Neural progenitor cell (in vitro differentiated cells): Measurements from ENCODE around the gene HIGD2A. TPM values are rescaled to one million over a fixed set of nuclear protein-coding genes. Genes with fewer than 3 reads are reported as not detected.
A peak's percentile ranks its signal among the peaks of the same experiment; 100 is the strongest.

ENCODE experiments used
- DNase-seq: peaks from one replicate; pipeline ENCODE4 v3.0.0-alpha.2; 2016; ENCODE audit warnings: low spot score
- H2AFZ ChIP-seq: fragments of 200-600 bp; sonication (generic); replicated peaks from 2 replicates; pipeline ENCODE4 v1.6.1; 2016; ENCODE audit warnings: antibody characterized with exemption
- H3F3A ChIP-seq: fragments of 200-600 bp; sonication (generic); 2 replicates; pipeline ENCODE4 v1.6.1; 2016; ENCODE audit warnings: antibody characterized with exemption, low read depth
- H3K27ac ChIP-seq: fragments of 200-600 bp; sonication (generic); 2 replicates; pipeline ENCODE4 v1.5.1; 2016; ENCODE audit warnings: mild to moderate bottlenecking
- H3K27me3 ChIP-seq: fragments of 200-600 bp; sonication (generic); 2 replicates; pipeline ENCODE4 v1.6.1; 2016; ENCODE audit warnings: mild to moderate bottlenecking, moderate library complexity
- H3K36me3 ChIP-seq: fragments of 200-600 bp; sonication (generic); 2 replicates; pipeline ENCODE4 v1.5.1; 2016
- H3K4me1 ChIP-seq: fragments of 200-600 bp; sonication (generic); 2 replicates; pipeline ENCODE4 v1.6.1; 2016; ENCODE audit warnings: mixed run types
- H3K4me2 ChIP-seq: fragments of 200-600 bp; sonication (generic); 2 replicates; pipeline ENCODE4 v1.6.1; 2016
- H3K4me3 ChIP-seq: fragments of 200-600 bp; sonication (generic); 2 replicates; pipeline ENCODE4 v1.5.1; 2016
- H3K79me2 ChIP-seq: fragments of 200-600 bp; sonication (generic); 2 replicates; pipeline ENCODE4 v1.6.1; 2016; ENCODE audit warnings: low read depth
- H3K9ac ChIP-seq: fragments of 200-600 bp; sonication (generic); 2 replicates; pipeline ENCODE4 v1.6.1; 2016
- H3K9me3 ChIP-seq: fragments of 200-600 bp; sonication (generic); 2 replicates; pipeline ENCODE4 v1.5.1; 2016; ENCODE audit warnings: low read depth
- H4K20me1 ChIP-seq: fragments of 200-600 bp; sonication (generic); 2 replicates; pipeline ENCODE4 v1.6.1; 2016; ENCODE audit warnings: low read depth
- H3K27ac Mint-ChIP-seq: 3 replicates; pipeline ENCODE4 v1.8.0; 2021; ENCODE audit warnings: mixed read lengths
- H3K27me3 Mint-ChIP-seq: 2 replicates; pipeline ENCODE4 v1.8.0; 2022; ENCODE audit warnings: low read depth, mild to moderate bottlenecking, inconsistent platforms, moderate library complexity, mixed read lengths; ENCODE audit not compliant: insufficient read depth
- H3K36me3 Mint-ChIP-seq: 3 replicates; pipeline ENCODE4 v1.8.0; 2021; ENCODE audit warnings: mixed read lengths
- H3K4me1 Mint-ChIP-seq: 3 replicates; pipeline ENCODE4 v1.8.0; 2021; ENCODE audit warnings: mixed read lengths
- H3K4me3 Mint-ChIP-seq: 3 replicates; pipeline ENCODE4 v1.8.0; 2021; ENCODE audit warnings: mild to moderate bottlenecking, moderate library complexity, mixed read lengths
- H3K9me3 Mint-ChIP-seq: 3 replicates; pipeline ENCODE4 v1.8.0; 2020; ENCODE audit warnings: mixed read lengths
- CTCF ChIP-seq: fragments of 200-600 bp; sonication (generic); IDR thresholded peaks from 2 replicates; pipeline ENCODE4 v1.5.1; 2017; ENCODE audit warnings: antibody characterized with exemption, mild to moderate bottlenecking
- EZH2 ChIP-seq: fragments of 200-600 bp; sonication (generic); IDR thresholded peaks from 2 replicates; pipeline ENCODE4 v1.6.1; 2017; ENCODE audit warnings: antibody characterized with exemption, mild to moderate bottlenecking, moderate library complexity
- EZH2phosphoT487 ChIP-seq: fragments of 200-600 bp; sonication (generic); IDR thresholded peaks from 2 replicates; pipeline ENCODE4 v1.6.1; 2017; ENCODE audit warnings: antibody characterized with exemption
- total RNA-seq: library from RNA; depleted of rRNA; stranded (reverse); fragments of >200 nt; gene quantifications from 2 replicates; pipeline ENCODE4 v1.2.3, GENCODE V29; 2015; ENCODE audit warnings: low replicate concordance

Gene HIGD2A
- total RNA-seq, 1 donor from 2014 or later: 40.1 TPM

- H4K20me1 ChIP-seq: peaks cover 8% of the 10 kb centered on the region
- TF ChIP-seq CTCF: no peak
- no peak for TF ChIP-seq EZH2phosphoT487
- H3K79me2 ChIP-seq: peaks cover 37% of the 10 kb centered on the region
- H3K27me3 ChIP-seq: no peaks in the 10 kb centered on the region
- no peak overlapping the region for H3K27ac ChIP-seq
- Mint-ChIP-seq H3K27me3 (peaks cover 11% of the 10 kb centered on the region), H3K4me1 (peaks cover 20% of the 10 kb centered on the region), H3K4me3 (no peak overlapping the region), H3K27ac (no peak overlapping the region), H3K36me3 (peaks cover 3% of the 10 kb centered on the region), H3K9me3 (no peaks in the 10 kb centered on the region)
- H3K4me3 ChIP-seq: no peak overlapping the region
- peaks cover 7% of the 10 kb centered on the region for H3F3A ChIP-seq
- no peak for DNase-seq
- no peak overlapping the region for H3K9ac ChIP-seq
- peaks cover 11% of the 10 kb centered on the region for H3K4me1 ChIP-seq
- H3K4me2 ChIP-seq: no peak overlapping the region
- no peak overlapping the region for H2AFZ ChIP-seq
- H3K9me3 ChIP-seq: no peaks in the 10 kb centered on the region
- H3K36me3 ChIP-seq: no peaks in the 10 kb centered on the region
Measured at GRCh38 chr5:176384991-176385390, 3.6 kb upstream of the HIGD2A start.

- Histone ChIP-seq H3K9me3 (no peaks in the 10 kb centered on the region), H2AFZ (no peak overlapping the region), H3K79me2 (peaks cover 45% of the 10 kb centered on the region), H3F3A (peaks cover 7% of the 10 kb centered on the region), H3K36me3 (no peaks in the 10 kb centered on the region), H3K4me3 (no peak overlapping the region), H4K20me1 (peaks cover 8% of the 10 kb centered on the region), H3K4me1 (peaks cover 11% of the 10 kb centered on the region), H3K27ac (no peak overlapping the region), H3K4me2 (peak overlapping the region; percentile 87), H3K27me3 (no peaks in the 10 kb centered on the region), H3K9ac (no peak overlapping the region)
- H3K4me3 Mint-ChIP-seq: peak overlapping the region; percentile 98
- no peaks in the 10 kb centered on the region for H3K9me3 Mint-ChIP-seq
- H3K36me3 Mint-ChIP-seq: peaks cover 3% of the 10 kb centered on the region
- H3K27me3 Mint-ChIP-seq: peaks cover 11% of the 10 kb centered on the region
- H3K27ac Mint-ChIP-seq: no peak overlapping the region
- TF ChIP-seq EZH2: no peak
- no peak for TF ChIP-seq EZH2phosphoT487
- TF ChIP-seq CTCF: no peak
- peaks cover 20% of the 10 kb centered on the region for H3K4me1 Mint-ChIP-seq
- no peak for DNase-seq
Measured at GRCh38 chr5:176386491-176386890, 2.1 kb upstream of the HIGD2A start.

GRCh38 chr5:176387384-176387925 is 1.1 kb upstream of the HIGD2A start:
- peak overlapping the region; percentile 87 for H3K4me2 ChIP-seq
- Mint-ChIP-seq H3K4me3 (peak overlapping the region; percentile 98), H3K36me3 (peaks cover 5% of the 10 kb centered on the region), H3K27me3 (peaks cover 11% of the 10 kb centered on the region), H3K4me1 (peaks cover 20% of the 10 kb centered on the region), H3K9me3 (no peaks in the 10 kb centered on the region), H3K27ac (no peak overlapping the region)
- TF ChIP-seq CTCF: no peak
- TF ChIP-seq EZH2phosphoT487: no peak
- TF ChIP-seq EZH2: no peak
- H2AFZ ChIP-seq: no peak overlapping the region
- H3K9ac ChIP-seq: peak overlapping the region; percentile 46
- no peak overlapping the region for H3K27ac ChIP-seq
- H3K9me3 ChIP-seq: no peaks in the 10 kb centered on the region
- peaks cover 45% of the 10 kb centered on the region for H3K79me2 ChIP-seq
- H3K4me1 ChIP-seq: peaks cover 11% of the 10 kb centered on the region
- H3F3A ChIP-seq: peaks cover 7% of the 10 kb centered on the region
- H3K27me3 ChIP-seq: no peaks in the 10 kb centered on the region
- H3K36me3 ChIP-seq: no peaks in the 10 kb centered on the region
- H3K4me3 ChIP-seq: peak overlapping the region; percentile 87
- DNase-seq: no peak
- H4K20me1 ChIP-seq: peaks cover 8% of the 10 kb centered on the region
